Muscle of leg (tissue), 11 donors: ENCODE measurements around the gene EXOC7. TPM values are rescaled to one million over a fixed set of nuclear protein-coding genes. Genes with fewer than 3 reads are reported as not detected.

Source experiments
- DNase-seq: peaks from one replicate; pipeline ENCODE4 v3.0.0; 2013
- H3K27ac ChIP-seq: one replicate; pipeline ENCODE4 v1.5.1; 2013; ENCODE audit warnings: mild to moderate bottlenecking, low read length, control low read depth
- H3K27me3 ChIP-seq: one replicate; pipeline ENCODE4 v1.6.1; 2013; ENCODE audit warnings: low read length; ENCODE audit not compliant: control insufficient read depth, insufficient read depth
- H3K36me3 ChIP-seq: one replicate; pipeline ENCODE4 v1.6.1; 2013; ENCODE audit warnings: low read length; ENCODE audit not compliant: control insufficient read depth, insufficient read depth
- H3K4me1 ChIP-seq: one replicate; pipeline ENCODE4 v1.6.1; 2013; ENCODE audit warnings: low read length; ENCODE audit not compliant: control insufficient read depth, insufficient read depth
- H3K4me3 ChIP-seq: one replicate; pipeline ENCODE4 v1.5.1; 2013; ENCODE audit warnings: low read length, control low read depth
- H3K9me3 ChIP-seq: replicated peaks from 2 replicates; pipeline ENCODE4 v1.6.1; 2013; ENCODE audit warnings: low read depth, low read length; ENCODE audit not compliant: control insufficient read depth
- WGBS: methylation state at CpG from one replicate; pipeline ENCODE4 v1.1.5; 2013; ENCODE audit warnings: missing lambda C conversion rate; ENCODE audit not compliant: insufficient coverage; 5-methylcytosine and 5-hydroxymethylcytosine counted together
- polyA plus RNA-seq, 8 donors: library from polyadenylated mRNA; unstranded; fragments of 120-200 nt; gene quantifications; one replicate each; pipeline versions ENCODE4 v1.2.1 to v1.2.3, GENCODE V29; 2013; ENCODE audit warnings: inconsistent platforms in 1 of 8, low replicate concordance in 1 of 8; ENCODE audit not compliant: insufficient read length in 8 of 8, insufficient read depth in 1 of 8
- total RNA-seq: library from RNA; stranded (reverse); fragments of 120-200 nt; gene quantifications from one replicate; pipeline ENCODE4 v1.2.4, GENCODE V29; 2013

The EXOC7 gene
- total and polyA plus RNA-seq, 9 donors = 62.3 to 87.7 (median 78.9) TPM

GRCh38 chr17:76138896-76139752, 35.5 kb upstream of the EXOC7 start:
- H3K27ac ChIP-seq = peak overlapping the region; percentile 13
- DNase-seq = no peak
- H3K9me3 ChIP-seq = no peaks in the 10 kb centered on the region
- H3K36me3 ChIP-seq = no peaks in the 10 kb centered on the region
- peaks cover 48% of the 10 kb centered on the region for H3K4me1 ChIP-seq
- H3K27me3 ChIP-seq = peaks cover 88% of the 10 kb centered on the region
- 30% methylated on average over 12 of the region's 15 CpGs for WGBS
- no peak overlapping the region for H3K4me3 ChIP-seq

- no peaks in the 10 kb centered on the region for H3K9me3 ChIP-seq
- peaks cover 96% of the 10 kb centered on the region for H3K27me3 ChIP-seq
- H3K27ac ChIP-seq = peak overlapping the region; percentile 1
- H3K4me1 ChIP-seq = peaks cover 48% of the 10 kb centered on the region
- no peak for DNase-seq
- H3K4me3 ChIP-seq = no peak overlapping the region
- 32% methylated on average over 12 of the region's 23 CpGs for WGBS
- no peaks in the 10 kb centered on the region for H3K36me3 ChIP-seq
Measured at GRCh38 chr17:76138234-76138895, 34.8 kb upstream of the EXOC7 start.

- WGBS = 25% methylated on average over 54 of the region's 54 CpGs
- no peaks in the 10 kb centered on the region for H3K36me3 ChIP-seq
- peaks cover 50% of the 10 kb centered on the region for H3K4me1 ChIP-seq
- H3K4me3 ChIP-seq = no peak overlapping the region
- no peaks in the 10 kb centered on the region for H3K9me3 ChIP-seq
- no peak overlapping the region for H3K27ac ChIP-seq
- no peak for DNase-seq
- peaks cover 96% of the 10 kb centered on the region for H3K27me3 ChIP-seq
Measured at GRCh38 chr17:76137351-76138233, 34.0 kb upstream of the EXOC7 start.

GRCh38 chr17:76137001-76137350, 33.4 kb upstream of the EXOC7 start:
- Histone ChIP-seq H3K4me3 (no peak overlapping the region), H3K27me3 (peaks cover 97% of the 10 kb centered on the region), H3K36me3 (no peaks in the 10 kb centered on the region), H3K9me3 (no peaks in the 10 kb centered on the region), H3K27ac (no peak overlapping the region), H3K4me1 (peaks cover 48% of the 10 kb centered on the region)
- no peak for DNase-seq
- WGBS = 47% methylated on average over 7 of the region's 7 CpGs

- WGBS = 44% methylated on average over 14 of the region's 16 CpGs
- H3K36me3 ChIP-seq = no peaks in the 10 kb centered on the region
- H3K27ac ChIP-seq = no peak overlapping the region
- no peaks in the 10 kb centered on the region for H3K9me3 ChIP-seq
- no peak for DNase-seq
- H3K27me3 ChIP-seq = peaks cover 99% of the 10 kb centered on the region
- peaks cover 43% of the 10 kb centered on the region for H3K4me1 ChIP-seq
- H3K4me3 ChIP-seq = no peak overlapping the region
Measured at GRCh38 chr17:76136276-76137000, 32.9 kb upstream of the EXOC7 start.

GRCh38 chr17:76135810-76136188, 32.2 kb upstream of the EXOC7 start:
- 55% methylated on average over 6 of the region's 8 CpGs for WGBS
- Histone ChIP-seq H3K27ac (no peak overlapping the region), H3K9me3 (no peaks in the 10 kb centered on the region), H3K4me1 (peaks cover 37% of the 10 kb centered on the region), H3K27me3 (peaks cover 99% of the 10 kb centered on the region), H3K36me3 (no peaks in the 10 kb centered on the region), H3K4me3 (no peak overlapping the region)
- no peak for DNase-seq

GRCh38 chr17:76134911-76135809, 31.6 kb upstream of the EXOC7 start:
- no peak overlapping the region for H3K27ac ChIP-seq
- peaks cover 99% of the 10 kb centered on the region for H3K27me3 ChIP-seq
- 26% methylated on average over 11 of the region's 22 CpGs for WGBS
- no peak overlapping the region for H3K4me3 ChIP-seq
- peaks cover 35% of the 10 kb centered on the region for H3K4me1 ChIP-seq
- H3K9me3 ChIP-seq = no peaks in the 10 kb centered on the region
- DNase-seq = no peak
- no peaks in the 10 kb centered on the region for H3K36me3 ChIP-seq

GRCh38 chr17:76132574-76133338, 29.2 kb upstream of the EXOC7 start:
- Histone ChIP-seq H3K4me1 (peaks cover 16% of the 10 kb centered on the region), H3K4me3 (no peak overlapping the region), H3K36me3 (no peaks in the 10 kb centered on the region), H3K27me3 (peaks cover 81% of the 10 kb centered on the region), H3K27ac (no peak overlapping the region), H3K9me3 (no peaks in the 10 kb centered on the region)
- WGBS = 2% methylated on average over 10 of the region's 21 CpGs
- DNase-seq = no peak
